Activated naive CD8-positive, alpha-beta T cell treated with anti-CD3 and anti-CD28 coated beads, Interleukin-2, amount 50 U/mL, for 24 hours (primary cell): Measurements from ENCODE around the gene FUOM.
"Not testable (repeated sequence)": the region's sequence is repeated elsewhere in the genome, so short reads cannot be mapped to it uniquely, and the experiment has no call there.

ENCODE experiments used
- ATAC-seq: fragments of 150-1000 bp; cut with Tn5 transposase; one replicate; pipeline ENCODE4 v1.10.0; 2021
- DNase-seq: peaks from one replicate; pipeline ENCODE4 v3.0.0; 2021
- H3K27ac Mint-ChIP-seq: one replicate; pipeline ENCODE4 v1.8.0; 2021; ENCODE audit warnings: mild to moderate bottlenecking, mixed read lengths
- H3K27me3 Mint-ChIP-seq: one replicate; pipeline ENCODE4 v1.8.0; 2021; ENCODE audit warnings: mixed read lengths
- H3K36me3 Mint-ChIP-seq: one replicate; pipeline ENCODE4 v1.8.0; 2021; ENCODE audit warnings: low read depth, mixed read lengths
- H3K4me1 Mint-ChIP-seq: one replicate; pipeline ENCODE4 v1.8.0; 2021; ENCODE audit warnings: mixed read lengths
- H3K4me3 Mint-ChIP-seq: one replicate; pipeline ENCODE4 v1.8.0; 2021; ENCODE audit warnings: mild to moderate bottlenecking, moderate library complexity, mixed read lengths
- H3K9me3 Mint-ChIP-seq: one replicate; pipeline ENCODE4 v1.8.0; 2021; ENCODE audit warnings: mixed read lengths

The FUOM gene

GRCh38 chr10:133326745-133327650, 30.8 kb downstream of the FUOM start:
- no peak for DNase-seq
- ATAC-seq = no peak
- Mint-ChIP-seq H3K36me3 (no peaks in the 10 kb centered on the region), H3K4me1 (peaks cover 11% of the 10 kb centered on the region), H3K27me3 (peaks cover 42% of the 10 kb centered on the region), H3K9me3 (no peaks in the 10 kb centered on the region), H3K4me3 (no peak overlapping the region), H3K27ac (no peak overlapping the region)

- ATAC-seq (no peak), DNase-seq (no peak)
- peaks cover 37% of the 10 kb centered on the region for H3K27me3 Mint-ChIP-seq
- no peak overlapping the region for H3K27ac Mint-ChIP-seq
- no peaks in the 10 kb centered on the region for H3K9me3 Mint-ChIP-seq
- no peaks in the 10 kb centered on the region for H3K36me3 Mint-ChIP-seq
- H3K4me3 Mint-ChIP-seq = no peak overlapping the region
- peaks cover 11% of the 10 kb centered on the region for H3K4me1 Mint-ChIP-seq
These were observed 31.6 kb downstream of the FUOM start for GRCh38 chr10:133326223-133326551.

DNA sequence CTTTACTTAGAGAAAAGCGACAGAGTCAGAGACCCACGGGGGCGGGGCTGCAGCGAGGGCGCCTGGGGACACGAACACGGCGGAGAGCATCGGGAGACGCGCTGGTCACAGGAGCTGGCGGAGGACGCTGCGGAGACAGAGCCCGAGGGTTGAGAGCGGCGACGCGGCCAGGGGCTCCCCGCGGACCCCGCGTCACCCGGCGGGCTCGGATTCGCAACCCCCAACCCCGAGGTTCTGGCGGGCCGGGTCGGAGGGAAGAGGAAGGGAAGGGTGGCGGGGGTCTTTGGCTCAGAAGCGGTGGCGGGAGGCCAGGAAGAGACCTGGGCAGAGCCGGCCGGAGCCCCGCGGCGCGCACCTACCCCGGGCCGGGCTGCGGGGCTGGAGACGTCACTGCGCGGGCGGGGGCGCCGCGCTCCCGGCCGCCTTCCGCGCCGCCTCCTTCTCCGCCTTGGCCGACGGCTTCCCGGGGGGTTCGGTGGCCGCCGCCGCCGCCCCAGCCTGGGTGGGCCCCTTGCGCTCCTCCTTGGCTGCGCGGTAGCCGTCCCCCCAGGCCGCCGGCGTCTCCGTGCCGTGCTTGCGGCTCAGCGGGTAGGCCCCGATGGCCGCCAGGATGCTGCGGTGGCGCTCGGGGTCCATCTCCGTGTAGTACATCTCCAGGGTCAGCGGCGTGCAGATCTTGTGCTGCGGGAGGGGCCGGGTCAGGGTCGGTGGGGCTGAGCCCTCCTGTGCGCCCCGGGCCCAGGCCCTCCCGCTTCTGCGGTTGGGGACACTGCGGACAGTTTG, 32.2 kb downstream of the FUOM start:
- Mint-ChIP-seq H3K4me1 (peaks cover 11% of the 10 kb centered on the region), H3K4me3 (peak overlapping the region; percentile 65), H3K36me3 (no peaks in the 10 kb centered on the region), H3K9me3 (no peaks in the 10 kb centered on the region), H3K27ac (no peak overlapping the region), H3K27me3 (peaks cover 33% of the 10 kb centered on the region)
- DNase-seq (no peak), ATAC-seq (no peak)

- Mint-ChIP-seq H3K4me3 (no peak overlapping the region), H3K36me3 (peaks cover 2% of the 10 kb centered on the region), H3K9me3 (peaks cover 4% of the 10 kb centered on the region), H3K4me1 (peaks cover 9% of the 10 kb centered on the region), H3K27me3 (peaks cover 35% of the 10 kb centered on the region), H3K27ac (no peak overlapping the region)
- DNase-seq (no peak), ATAC-seq (no peak)
These were observed 33.0 kb downstream of the FUOM start for GRCh38 chr10:133324857-133325260.

- peaks cover 11% of the 10 kb centered on the region for H3K4me1 Mint-ChIP-seq
- peaks cover 4% of the 10 kb centered on the region for H3K9me3 Mint-ChIP-seq
- H3K27ac Mint-ChIP-seq = no peak overlapping the region
- H3K27me3 Mint-ChIP-seq = peaks cover 38% of the 10 kb centered on the region
- peak; percentile 72 for ATAC-seq
- no peak overlapping the region for H3K4me3 Mint-ChIP-seq
- peaks cover 2% of the 10 kb centered on the region for H3K36me3 Mint-ChIP-seq
- DNase-seq = peak; percentile 67
These were observed 33.5 kb downstream of the FUOM start for GRCh38 chr10:133324198-133324792.

GRCh38 chr10:133322064-133322709, 35.6 kb downstream of the FUOM start:
- H3K4me3 Mint-ChIP-seq, H3K36me3 Mint-ChIP-seq, H3K27ac Mint-ChIP-seq, DNase-seq, H3K9me3 Mint-ChIP-seq, ATAC-seq: not testable (repeated sequence)
- Mint-ChIP-seq H3K4me1 (peaks cover 19% of the 10 kb centered on the region), H3K27me3 (peaks cover 29% of the 10 kb centered on the region)

GRCh38 chr10:133320852-133321422, 36.9 kb downstream of the FUOM start:
- peaks cover 17% of the 10 kb centered on the region for H3K27me3 Mint-ChIP-seq
- H3K27ac Mint-ChIP-seq = not testable (repeated sequence)

GRCh38 chr10:133318494-133319127, 39.2 kb downstream of the FUOM start:
- Mint-ChIP-seq H3K4me1 (peaks cover 12% of the 10 kb centered on the region), H3K36me3 (peaks cover 2% of the 10 kb centered on the region), H3K4me3 (peak overlapping the region; percentile 34), H3K9me3 (peaks cover 4% of the 10 kb centered on the region), H3K27me3 (peaks cover 14% of the 10 kb centered on the region), H3K27ac (no peak overlapping the region)
- ATAC-seq (peak; percentile 84), DNase-seq (peak; percentile 79)

More at GRCh38 chr10:133320852-133321422, 36.9 kb downstream of the FUOM start:
- not testable (repeated sequence) for H3K9me3 Mint-ChIP-seq, ATAC-seq, DNase-seq, H3K4me3 Mint-ChIP-seq, H3K36me3 Mint-ChIP-seq
- peaks cover 17% of the 10 kb centered on the region for H3K4me1 Mint-ChIP-seq

DNA sequence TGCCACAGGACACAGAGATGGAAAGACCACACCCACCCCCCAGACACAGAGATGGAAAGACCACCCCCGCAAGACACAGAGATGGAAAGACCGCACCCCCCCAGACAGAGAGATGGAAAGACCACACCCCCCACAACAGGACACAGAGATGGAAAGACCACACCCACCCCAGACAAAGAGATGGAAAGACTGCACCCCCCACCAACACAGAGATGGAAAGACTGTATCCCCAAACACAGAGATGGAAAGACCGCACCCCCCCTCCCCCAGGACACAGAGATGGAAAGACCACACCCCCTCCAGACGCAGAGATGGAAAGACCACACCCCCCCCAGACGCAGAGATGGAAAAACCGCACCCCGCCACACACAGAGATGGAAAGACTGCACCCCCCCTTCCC, 41.1 kb downstream of the FUOM start:
- peaks cover 9% of the 10 kb centered on the region for H3K36me3 Mint-ChIP-seq
- peaks cover 12% of the 10 kb centered on the region for H3K27me3 Mint-ChIP-seq
- H3K27ac Mint-ChIP-seq = no peak overlapping the region
- no peak overlapping the region for H3K4me3 Mint-ChIP-seq
- H3K4me1 Mint-ChIP-seq = peaks cover 12% of the 10 kb centered on the region
- DNase-seq (no peak), ATAC-seq (no peak)
- peaks cover 4% of the 10 kb centered on the region for H3K9me3 Mint-ChIP-seq

GRCh38 chr10:133316266-133316665, 41.6 kb downstream of the FUOM start:
- Mint-ChIP-seq H3K4me3 (no peak overlapping the region), H3K4me1 (peaks cover 12% of the 10 kb centered on the region), H3K9me3 (peaks cover 4% of the 10 kb centered on the region), H3K36me3 (peaks cover 12% of the 10 kb centered on the region), H3K27me3 (peaks cover 12% of the 10 kb centered on the region), H3K27ac (no peak overlapping the region)
- ATAC-seq (no peak), DNase-seq (no peak)

GRCh38 chr10:133315847-133316246, 42.0 kb downstream of the FUOM start:
- H3K4me3 Mint-ChIP-seq = no peak overlapping the region
- H3K36me3 Mint-ChIP-seq = peaks cover 16% of the 10 kb centered on the region
- peaks cover 4% of the 10 kb centered on the region for H3K9me3 Mint-ChIP-seq
- peaks cover 12% of the 10 kb centered on the region for H3K4me1 Mint-ChIP-seq
- H3K27ac Mint-ChIP-seq = no peak overlapping the region
- DNase-seq (no peak), ATAC-seq (no peak)
- H3K27me3 Mint-ChIP-seq = peaks cover 12% of the 10 kb centered on the region

GRCh38 chr10:133314911-133315310, 42.9 kb downstream of the FUOM start:
- Mint-ChIP-seq H3K4me3 (no peak overlapping the region), H3K27ac (no peak overlapping the region), H3K4me1 (peaks cover 12% of the 10 kb centered on the region), H3K27me3 (peaks cover 7% of the 10 kb centered on the region), H3K9me3 (no peaks in the 10 kb centered on the region), H3K36me3 (peaks cover 17% of the 10 kb centered on the region)
- DNase-seq (no peak), ATAC-seq (no peak)

DNA sequence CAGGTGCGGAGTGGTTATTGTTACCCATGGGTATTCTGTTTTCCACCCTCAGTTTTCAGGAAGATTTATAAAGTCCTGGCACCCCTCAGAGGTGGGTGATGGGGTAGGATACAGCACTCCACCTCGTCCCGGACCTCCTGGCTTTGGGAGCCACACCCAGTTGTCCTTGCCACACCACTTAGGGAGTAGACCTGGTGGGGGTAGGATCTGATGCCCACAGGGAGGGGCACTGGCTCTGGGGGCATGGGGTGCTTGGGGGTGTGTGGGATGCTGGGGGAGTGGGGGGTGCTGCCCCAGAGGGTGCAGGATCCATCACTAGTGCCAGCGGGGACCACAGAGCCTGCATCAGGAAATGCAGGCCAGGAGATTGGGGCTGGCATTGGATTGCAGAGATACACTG, 44.6 kb downstream of the FUOM start:
- Mint-ChIP-seq H3K27me3 (no peaks in the 10 kb centered on the region), H3K4me3 (no peak overlapping the region), H3K9me3 (no peaks in the 10 kb centered on the region), H3K27ac (no peak overlapping the region), H3K36me3 (peaks cover 18% of the 10 kb centered on the region), H3K4me1 (peaks cover 5% of the 10 kb centered on the region)
- ATAC-seq (no peak), DNase-seq (no peak)

DNA sequence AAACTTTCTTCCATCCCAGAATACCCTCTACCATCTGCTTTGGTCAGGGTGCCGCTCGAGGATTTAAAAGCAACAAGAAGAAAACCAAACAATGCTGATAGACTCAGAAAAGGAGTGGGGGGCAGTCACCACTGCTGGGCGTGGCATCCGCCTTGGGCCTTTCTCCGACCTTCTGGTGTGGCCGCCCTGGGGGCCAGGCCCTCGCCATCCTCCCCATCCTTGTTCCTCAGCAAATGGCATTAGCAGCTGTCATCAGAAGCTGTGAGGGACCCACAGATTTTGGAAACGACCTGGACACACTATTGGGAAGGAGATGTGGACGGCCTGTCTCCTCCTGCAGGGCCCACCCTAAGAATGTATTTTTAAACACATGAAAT, 45.1 kb downstream of the FUOM start:
- Mint-ChIP-seq H3K27me3 (peaks cover 2% of the 10 kb centered on the region), H3K27ac (no peak overlapping the region), H3K4me1 (peaks cover 9% of the 10 kb centered on the region), H3K36me3 (peaks cover 22% of the 10 kb centered on the region), H3K4me3 (no peak overlapping the region), H3K9me3 (no peaks in the 10 kb centered on the region)
- DNase-seq (no peak), ATAC-seq (no peak)
